Endothelial cell of umbilical vein (primary cell): ENCODE results near the gene RNF151. TPM values are rescaled to one million over a fixed set of nuclear protein-coding genes. Genes with fewer than 3 reads are reported as not detected.

Source experiments
- BruUV-seq: library from RNA; stranded (reverse); fragments of 400-500 nt; replicated peaks from 2 replicates; lab custom pipeline; 2021; lab: Mats Ljungman, UMichigan
- CTCF ChIA-PET: fragments of 300-600, 350-600 bp; sonication (Branson Sonifier 250); formaldehyde crosslinking; loops from one replicate; lab custom pipeline; 2021; ENCODE audit warnings: antibody characterized with exemption, inconsistent platforms; lab: Charles Lee
- POLR2A ChIA-PET: fragments of 300-600, 350-600 bp; sonication (Branson Sonifier 250); formaldehyde crosslinking; loops from one replicate; lab custom pipeline; 2021; ENCODE audit warnings: antibody characterized with exemption, inconsistent platforms; lab: Charles Lee
- DNase-seq: peaks from one replicate; pipeline ENCODE4 v3.0.0-alpha.2; 2011; ENCODE audit warnings: low read depth, low spot score
- FAIRE-seq: peaks from 2 replicates; lab custom pipeline; 2011; peaks lifted over from hg19 to GRCh38; lab: Jason Lieb, UNC
- H2AFZ ChIP-seq: 2 replicates; pipeline ENCODE4 v1.6.0; 2012; ENCODE audit warnings: low read depth, low read length, control low read depth, inconsistent platforms
- H3K27ac ChIP-seq: 2 replicates; pipeline ENCODE4 v1.5.1; 2011; ENCODE audit warnings: low read depth, mild to moderate bottlenecking, control low read depth, low read length, moderate library complexity; ENCODE audit not compliant: insufficient read depth
- H3K27me3 ChIP-seq, 2 experiments: 2 replicates each; pipeline versions ENCODE4 v1.6.0 to v1.6.1; 2011; ENCODE audit warnings: low read length in 2 of 2, mixed read lengths in 1 of 2; ENCODE audit not compliant: control insufficient read depth in 2 of 2, insufficient read depth in 2 of 2
- H3K36me3 ChIP-seq, 2 experiments: 2 replicates in 1 of 2; 3 replicates in 1 of 2; pipeline ENCODE4 v1.5.1; 2011; ENCODE audit warnings: low read length in 2 of 2, mild to moderate bottlenecking in 1 of 2, moderate library complexity in 1 of 2; ENCODE audit not compliant: control insufficient read depth in 2 of 2, insufficient read depth in 2 of 2; ENCODE audit errors: extremely low read depth in 1 of 2
- H3K4me1 ChIP-seq: 3 replicates; pipeline ENCODE4 v1.5.1; 2011; ENCODE audit warnings: mild to moderate bottlenecking, low read length; ENCODE audit not compliant: control insufficient read depth, insufficient read depth; ENCODE audit errors: extremely low read depth
- H3K4me2 ChIP-seq: 2 replicates; pipeline ENCODE4 v1.6.1; 2011; ENCODE audit warnings: low read length, control low read depth, mixed read lengths; ENCODE audit not compliant: insufficient read depth
- H3K4me3 ChIP-seq, 3 experiments: fragments of 200-600 bp in 1 of 3; sonication (generic), shearing (Covaris generic) in 1 of 3; replicated peaks in 1 of 3; 2 replicates each; pipeline ENCODE4 v1.5.1; 2011 to 2016; ENCODE audit warnings: control low read depth in 3 of 3, low read length in 3 of 3, mild to moderate bottlenecking in 2 of 3, inconsistent platforms in 1 of 3, low read depth in 1 of 3, moderate library complexity in 1 of 3; ENCODE audit not compliant: insufficient read depth in 1 of 3
- H3K79me2 ChIP-seq: 2 replicates; pipeline ENCODE4 v1.6.0; 2012; ENCODE audit warnings: low read length, inconsistent platforms; ENCODE audit not compliant: control insufficient read depth, insufficient read depth
- H3K9ac ChIP-seq: replicated peaks from 2 replicates; pipeline ENCODE3; 2011; ENCODE audit warnings: low read length, control low read depth; ENCODE audit not compliant: insufficient read depth; ENCODE audit errors: extremely low read depth
- H3K9me1 ChIP-seq: replicated peaks from 3 replicates; pipeline ENCODE4 v1.6.0; 2011; ENCODE audit warnings: mild to moderate bottlenecking, low read length; ENCODE audit not compliant: control insufficient read depth, insufficient read depth; ENCODE audit errors: extremely low read depth
- H3K9me3 ChIP-seq: replicated peaks from 2 replicates; pipeline ENCODE4 v1.5.1; 2012; ENCODE audit warnings: low read length, inconsistent platforms; ENCODE audit not compliant: control insufficient read depth, insufficient read depth
- H4K20me1 ChIP-seq: replicated peaks from 2 replicates; pipeline ENCODE3; 2011; ENCODE audit warnings: mild to moderate bottlenecking, low read length; ENCODE audit not compliant: control insufficient read depth, insufficient read depth; ENCODE audit errors: extremely low read depth
- CTCF ChIP-seq, 2 donors: IDR thresholded peaks; 1 replicate in 1 of 2; 2 replicates in 1 of 2; pipeline ENCODE4 v1.5.1; 2011; ENCODE audit warnings: low read length in 2 of 2, mild to moderate bottlenecking in 2 of 2, moderate library complexity in 2 of 2, control low read depth in 1 of 2, inconsistent platforms in 1 of 2, low read depth in 1 of 2; ENCODE audit not compliant: insufficient read depth in 1 of 2; ENCODE audit errors: extremely low read depth in 1 of 2
- FOS ChIP-seq: IDR thresholded peaks from 2 replicates; pipeline ENCODE4 v1.6.1; 2011; ENCODE audit warnings: mild to moderate bottlenecking, low read length, moderate library complexity, borderline replicate concordance; ENCODE audit not compliant: insufficient read depth
- GATA2 ChIP-seq: IDR thresholded peaks from 2 replicates; pipeline ENCODE4 v1.7.0; 2011; ENCODE audit warnings: low read depth, mild to moderate bottlenecking, moderate library complexity, mixed read lengths, low read length; ENCODE audit not compliant: insufficient read length, insufficient read depth
- JUN ChIP-seq: IDR thresholded peaks from 2 replicates; pipeline ENCODE4 v1.6.1; 2011; ENCODE audit warnings: borderline replicate concordance, low read depth; ENCODE audit not compliant: insufficient read length, insufficient read depth
- MYC ChIP-seq: IDR thresholded peaks from one replicate; pipeline ENCODE4 v1.6.1; 2011; ENCODE audit warnings: mild to moderate bottlenecking, low read depth, low read length
- POLR2AphosphoS5 ChIP-seq: IDR thresholded peaks from 2 replicates; pipeline ENCODE4 v1.6.1; 2012; ENCODE audit warnings: low read depth, mild to moderate bottlenecking, control low read depth, low read length, moderate library complexity; ENCODE audit not compliant: insufficient read depth
- dilution Hi-C: fragments of 300-500 bp; cut with MboI; formaldehyde crosslinking; loops from one replicate; pipeline ENCODE4 v1.15.0; 2019; ENCODE audit warnings: low sequenced_read_pairs; ENCODE audit not compliant: extremely low pct_ligation_motif_present
- intact Hi-C: fragments of 100-400 bp; cut with micrococcal nuclease; formaldehyde crosslinking; loops from one replicate; pipeline ENCODE4 v1.10.0; 2022
- polyA plus RNA-seq, 4 experiments: library from polyadenylated mRNA; depleted of rRNA in 3 of 4; stranded (reverse) in 3 of 4; unstranded in 1 of 4; fragments of >200 nt; gene quantifications; 2 replicates each; pipeline versions ENCODE4 v1.2.1 to v1.2.3, GENCODE V29; 2011 to 2012; ENCODE audit warnings: missing spikeins in 1 of 4
- total RNA-seq: library from RNA; stranded (reverse); gene quantifications from 2 replicates; pipeline ENCODE4 v1.2.3, GENCODE V29; 2021
- TF ChIP-seq, protein P1 (sequence below): IDR thresholded peaks from 2 replicates; pipeline ENCODE4 v1.6.1; 2011; ENCODE audit not compliant: insufficient read depth, insufficient read length

RNF151 gene
- total and polyA plus RNA-seq, 2 donors (not counting 3 experiments of a cell fraction or from before 2014, with no cell fraction given) = not detected

DNA sequence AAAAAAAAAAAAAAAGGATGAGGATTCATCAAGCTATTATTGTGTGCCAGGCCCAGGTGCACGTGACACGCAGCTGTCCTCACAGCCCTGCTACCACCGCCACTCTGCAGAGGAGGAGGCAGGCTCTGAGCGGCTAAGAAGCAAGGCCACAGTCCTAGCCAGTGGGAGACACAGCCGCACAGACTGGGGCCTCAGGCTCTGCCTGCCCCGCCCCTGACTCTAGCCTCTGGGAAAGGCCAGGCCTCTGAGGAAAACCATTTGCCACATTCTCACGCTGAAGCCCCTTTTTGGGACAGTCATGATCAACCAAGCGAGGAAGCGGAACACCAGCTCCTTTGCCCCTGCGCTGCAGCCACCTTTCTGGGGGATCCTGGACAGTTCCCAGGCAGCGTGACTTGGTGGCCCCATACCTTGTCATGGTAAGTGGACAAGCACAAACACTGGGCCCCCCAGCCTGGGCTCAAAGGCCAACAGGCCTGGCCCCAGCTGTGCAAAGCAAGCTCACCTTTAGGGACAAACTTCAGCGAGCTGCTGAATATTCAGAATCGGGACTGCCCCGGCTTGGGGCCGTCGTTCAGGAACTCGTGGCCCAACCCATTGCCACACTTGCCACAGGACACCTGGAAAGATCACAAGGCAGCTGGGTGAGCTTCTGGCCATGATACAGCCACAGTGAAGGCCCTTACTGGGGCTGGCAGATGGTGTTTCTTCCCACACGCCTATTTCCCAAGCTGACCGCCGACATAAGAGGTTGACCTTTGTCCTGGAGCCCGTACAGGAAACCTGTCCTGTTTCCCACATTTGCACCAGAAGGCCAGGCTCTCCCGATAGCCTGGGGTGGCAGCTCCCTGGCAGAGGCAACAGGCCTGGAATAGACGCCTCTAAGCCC lies 26.1 kb upstream of the RNF151 start:
- intact Hi-C loops = no loop called here
- Histone ChIP-seq H3K4me2 (no peak overlapping the region), H3K9me1 (no peaks in the 10 kb centered on the region), H3K4me3 (no peak overlapping the region), H3K9me3 (no peaks in the 10 kb centered on the region), H3K79me2 (no peaks in the 10 kb centered on the region), H3K4me1 (peaks cover 12% of the 10 kb centered on the region), H3K36me3 (peaks cover 0 to 15% of the 10 kb centered on the region in 2 experiments), H3K9ac (no peak overlapping the region), H4K20me1 (no peaks in the 10 kb centered on the region), H3K27me3 (no peaks in the 10 kb centered on the region), H3K27ac (no peak overlapping the region), H2AFZ (no peak overlapping the region)
- dilution Hi-C loops = no loop called here
- FAIRE-seq = no peak
- ChIA-PET CTCF (interaction anchor here (1.0 kb wide), 2 partner anchors 31 to 200 kb away, joined by 3 read pairs; no protein-coding TSS in a partner anchor), POLR2A (no interaction called here)
- no peak for TF ChIP-seq GATA2
- TF ChIP-seq FOS = no peak
- TF ChIP-seq, protein P1, sequence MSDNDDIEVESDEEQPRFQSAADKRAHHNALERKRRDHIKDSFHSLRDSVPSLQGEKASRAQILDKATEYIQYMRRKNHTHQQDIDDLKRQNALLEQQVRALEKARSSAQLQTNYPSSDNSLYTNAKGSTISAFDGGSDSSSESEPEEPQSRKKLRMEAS = no peak
- TF ChIP-seq JUN = no peak
- no peak for TF ChIP-seq MYC
- no peak for TF ChIP-seq CTCF (IDR thresholded peaks at IDR 0.05; ENCODE audit: extremely low read depth in 1 of 2, insufficient read depth in 1 of 2, low read depth in 1 of 2, low read length in 2 of 2)
- TF ChIP-seq POLR2AphosphoS5 = no peak
- BruUV-seq = no TSS peak
- DNase-seq = no peak
